HG03571 (cell line): Measurements from ENCODE around the gene MEP1A.
"Not testable (repeated sequence)": the region's sequence is repeated elsewhere in the genome, so short reads cannot be mapped to it uniquely, and the experiment has no call there.

Experiments used
- ATAC-seq: cut with Tn5 transposase; IDR thresholded peaks from one replicate; pipeline ENCODE4 v1.9.1; 2021; ENCODE audit not compliant: unreplicated experiment

Gene MEP1A

GRCh38 chr6:46774736-46775135 is 18.5 kb upstream of the MEP1A start:
- not testable (repeated sequence) for ATAC-seq

GRCh38 chr6:46776070-46776712 is 17.0 kb upstream of the MEP1A start:
- ATAC-seq, result no peak

DNA sequence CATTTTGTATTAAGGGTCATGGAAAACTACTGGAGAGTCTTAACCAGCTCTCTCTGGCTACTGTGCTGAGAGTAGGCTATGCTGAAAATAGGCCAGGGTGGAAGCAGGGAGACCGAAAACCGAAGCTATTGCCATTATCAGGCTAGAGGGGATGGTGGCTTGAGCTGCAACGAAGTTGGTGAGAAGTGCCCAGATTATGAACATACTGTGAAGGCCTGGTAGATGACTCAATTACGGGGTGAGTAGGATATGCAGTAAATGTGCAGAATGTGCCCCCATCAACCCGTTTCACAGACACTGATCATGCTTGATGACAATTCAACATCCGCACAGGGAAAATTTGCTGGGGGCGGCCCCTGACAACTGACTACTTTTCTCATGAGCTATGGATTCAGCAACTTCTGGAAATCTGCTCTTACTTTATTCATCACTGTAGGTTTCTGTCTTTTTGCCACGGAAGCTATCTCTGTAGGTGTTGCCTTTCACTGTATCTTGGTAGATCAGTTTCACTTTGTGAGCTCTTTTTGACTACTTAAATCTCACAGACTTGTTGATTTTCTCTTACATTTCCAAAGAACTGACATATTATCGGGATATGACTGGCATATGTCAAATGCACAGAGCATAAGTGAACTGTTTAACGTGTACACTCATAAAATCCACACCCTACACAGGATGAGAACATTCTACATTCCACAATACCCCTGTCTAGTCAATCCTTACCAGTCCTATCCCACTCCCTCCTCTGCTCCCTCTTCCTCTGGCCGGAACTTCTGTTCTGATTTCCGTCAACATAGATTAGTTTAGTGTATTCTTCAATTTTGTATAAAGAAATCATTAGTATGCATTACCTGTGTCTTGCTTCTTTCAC is 15.5 kb upstream of the MEP1A start:
- no peak for ATAC-seq

- no peak for ATAC-seq
Observed at GRCh38 chr6:46781478-46782378, 11.5 kb upstream of the MEP1A start.

- no peak for ATAC-seq
Observed at GRCh38 chr6:46784535-46784934, 8.7 kb upstream of the MEP1A start.

DNA sequence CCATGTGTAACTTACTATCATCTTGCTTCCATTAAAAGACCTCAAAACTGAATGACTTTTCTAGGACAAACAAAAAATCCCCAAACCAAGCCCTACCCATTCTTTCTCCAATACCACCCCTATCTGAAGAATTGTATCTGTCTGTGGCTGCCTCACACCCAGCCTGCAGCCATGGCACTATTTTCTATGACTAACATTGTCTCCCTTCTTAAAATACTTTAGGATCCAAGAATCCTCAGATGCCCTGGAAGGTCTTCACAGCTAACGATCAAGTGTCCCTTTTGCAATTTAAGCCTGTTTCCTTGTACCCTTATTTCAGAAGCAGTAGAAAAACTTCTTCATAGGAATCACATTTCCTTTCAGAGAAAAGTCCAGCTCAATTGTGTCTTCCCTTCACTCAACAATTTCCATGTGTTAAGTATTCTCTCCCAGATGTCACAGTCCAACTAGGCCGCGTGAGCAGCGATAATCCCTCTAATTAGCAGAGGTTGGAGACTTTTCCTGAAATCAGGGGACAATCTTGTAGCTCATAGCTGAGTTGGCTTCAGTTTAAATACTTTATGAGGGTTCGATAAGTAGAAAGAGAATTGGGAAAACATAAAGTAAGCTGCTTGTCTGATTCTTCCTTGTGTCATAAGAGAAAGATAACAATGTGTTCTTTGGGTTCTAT is 5.2 kb upstream of the MEP1A start:
- no peak for ATAC-seq

- ATAC-seq, result no peak
Observed at GRCh38 chr6:46788791-46789190, 4.4 kb upstream of the MEP1A start.

DNA sequence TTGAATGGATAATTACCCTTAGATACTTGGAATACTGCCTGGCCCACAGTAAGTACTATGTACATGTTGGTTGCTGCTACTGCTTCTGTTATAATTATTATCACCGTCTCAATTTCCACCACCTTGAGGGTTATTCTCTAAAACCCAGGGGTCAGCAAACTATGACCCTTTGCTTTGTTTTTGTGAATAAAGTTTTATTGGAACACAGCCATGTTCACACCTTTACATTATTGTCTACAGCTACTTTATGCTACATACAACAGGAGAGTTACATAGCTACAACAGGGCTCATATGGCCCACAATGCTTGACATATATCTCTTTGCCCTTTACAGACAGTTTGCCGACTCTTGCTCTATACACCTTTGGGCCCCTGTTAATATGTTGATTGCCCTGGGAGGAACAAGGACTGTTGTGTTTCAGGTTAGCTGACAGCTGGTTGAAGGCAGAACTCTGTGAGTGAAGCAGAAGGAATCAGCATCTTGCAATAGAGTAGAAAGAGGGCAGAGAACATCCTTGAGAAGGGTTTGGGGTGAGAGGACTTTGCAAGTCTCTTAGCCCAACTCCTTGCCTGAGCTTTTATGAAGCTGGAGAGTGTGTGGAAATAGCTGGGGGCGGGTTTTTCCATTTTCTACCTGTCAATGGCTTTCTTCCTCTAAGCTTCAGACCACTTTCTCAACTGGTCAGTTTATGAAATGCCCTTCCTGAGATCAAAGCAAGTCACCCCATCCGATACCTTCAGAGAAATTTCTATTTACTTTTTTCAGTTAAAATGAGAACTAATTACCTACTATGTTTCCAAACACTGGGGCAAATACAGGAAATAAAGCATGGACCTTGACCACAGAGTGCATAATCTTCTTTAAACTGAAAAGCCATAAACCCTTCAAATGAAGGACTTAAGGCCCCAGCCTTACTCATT is 3.5 kb upstream of the MEP1A start:
- ATAC-seq, result no peak

GRCh38 chr6:46790355-46790874 is 2.8 kb upstream of the MEP1A start:
- no peak for ATAC-seq

- ATAC-seq, result no peak
Observed at GRCh38 chr6:46792635-46793034, 554 bp upstream of the MEP1A start.

GRCh38 chr6:46794068-46794467 is 879 bp downstream of the MEP1A start:
- ATAC-seq, result no peak

GRCh38 chr6:46795816-46796215 is 2.6 kb downstream of the MEP1A start:
- no peak for ATAC-seq

DNA sequence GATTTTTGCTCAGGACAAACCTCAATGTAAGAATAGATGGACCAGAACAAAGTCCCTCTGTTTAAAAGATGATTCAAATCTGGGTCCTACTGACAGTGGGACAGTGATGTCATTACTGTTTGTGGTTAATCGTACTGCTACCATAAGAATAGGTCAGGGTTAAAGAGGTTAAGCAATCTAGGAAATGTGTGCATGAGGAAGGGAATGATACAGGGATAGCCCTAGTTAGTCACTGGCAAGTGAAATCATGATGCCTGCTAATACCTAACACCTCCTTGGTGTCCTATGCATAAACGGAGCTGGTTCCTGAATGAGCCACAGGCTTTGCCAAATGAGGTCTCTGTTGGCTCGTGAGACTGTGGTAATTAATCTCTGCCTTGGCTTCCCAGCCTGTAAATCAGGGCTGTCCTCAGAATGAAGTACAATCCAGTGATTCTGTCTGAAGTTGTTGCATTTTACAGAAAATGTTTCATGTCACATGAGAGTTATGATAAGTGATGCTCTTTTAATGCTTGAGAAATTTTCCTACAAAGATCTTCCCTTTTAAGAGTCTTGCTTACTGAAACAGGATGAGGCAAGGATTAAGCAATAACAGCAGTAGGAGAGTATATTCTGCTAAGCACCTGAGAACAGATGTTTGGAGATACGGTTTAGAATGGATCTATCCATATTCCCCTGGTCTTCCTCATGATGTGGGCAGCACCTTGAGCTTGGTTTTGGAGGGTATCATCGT is 3.8 kb downstream of the MEP1A start:
- ATAC-seq, result no peak

GRCh38 chr6:46799657-46800056 is 6.5 kb downstream of the MEP1A start:
- ATAC-seq, result no peak

GRCh38 chr6:46808806-46809205 is 15.6 kb downstream of the MEP1A start:
- ATAC-seq, result no peak

DNA sequence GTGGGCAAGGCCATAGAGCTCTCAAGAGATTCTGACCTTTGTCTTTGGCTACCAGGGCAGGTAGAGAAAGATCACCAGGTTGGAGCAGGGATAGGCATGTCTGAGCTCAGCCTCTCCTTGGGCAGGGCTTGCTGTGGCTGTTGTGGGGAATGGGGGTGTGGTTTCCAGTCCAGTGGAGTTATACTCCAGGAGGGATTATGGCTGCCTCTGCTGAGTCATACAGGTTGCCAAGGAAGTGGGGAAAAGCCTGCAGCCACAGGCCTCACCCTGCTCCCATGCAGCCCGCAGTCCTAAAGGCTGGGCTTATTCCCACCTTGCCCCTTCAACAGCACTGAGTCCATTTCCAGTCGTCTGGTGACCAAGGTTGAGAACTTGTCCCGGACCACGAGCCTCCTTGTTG is 21.9 kb downstream of the MEP1A start:
- no peak for ATAC-seq

GRCh38 chr6:46816626-46817025 is 23.4 kb downstream of the MEP1A start:
- no peak for ATAC-seq

- no peak for ATAC-seq
Observed at GRCh38 chr6:46819561-46819960, 26.4 kb downstream of the MEP1A start.

- no peak for ATAC-seq
Observed at GRCh38 chr6:46821458-46821881, 28.3 kb downstream of the MEP1A start.
